Ishikawa (cell line): ENCODE measurements around the gene AIP.

Source experiments
- CEBPB ChIP-seq: IDR thresholded peaks from 2 replicates; pipeline ENCODE4 v1.6.1; 2012
- CREB1 ChIP-seq: IDR thresholded peaks from 2 replicates; pipeline ENCODE4 v1.6.1; 2012; ENCODE audit warnings: low read depth
- EGR1 ChIP-seq: IDR thresholded peaks from 2 replicates; pipeline ENCODE4 v1.6.1; 2012
- EP300 ChIP-seq: IDR thresholded peaks from 2 replicates; pipeline ENCODE4 v1.6.1; 2012; ENCODE audit warnings: borderline replicate concordance
- FOXM1 ChIP-seq: IDR thresholded peaks from 2 replicates; pipeline ENCODE4 v1.6.1; 2012; ENCODE audit warnings: low read depth, borderline replicate concordance
- MAX ChIP-seq: IDR thresholded peaks from 2 replicates; pipeline ENCODE4 v1.6.1; 2012
- NFIC ChIP-seq: IDR thresholded peaks from 2 replicates; pipeline ENCODE4 v1.6.1; 2012
- RAD21 ChIP-seq: IDR thresholded peaks from 2 replicates; pipeline ENCODE4 v1.6.1; 2012; ENCODE audit warnings: low read depth
- REST ChIP-seq: IDR thresholded peaks from 2 replicates; pipeline ENCODE4 v1.6.1; 2012; ENCODE audit warnings: low read depth, mild to moderate bottlenecking
- TAF1 ChIP-seq: IDR thresholded peaks from 2 replicates; pipeline ENCODE4 v1.6.1; 2012; ENCODE audit warnings: low read depth, mild to moderate bottlenecking
- TCF12 ChIP-seq: IDR thresholded peaks from 2 replicates; pipeline ENCODE4 v1.6.1; 2012; ENCODE audit warnings: low read depth
- TEAD4 ChIP-seq: IDR thresholded peaks from 2 replicates; pipeline ENCODE4 v1.6.1; 2012
- USF1 ChIP-seq: IDR thresholded peaks from 2 replicates; pipeline ENCODE4 v1.6.1; 2012
- YY1 ChIP-seq: IDR thresholded peaks from 2 replicates; pipeline ENCODE4 v1.6.1; 2012; ENCODE audit warnings: low read depth
- ZBTB7A ChIP-seq: IDR thresholded peaks from 2 replicates; pipeline ENCODE4 v1.6.1; 2012; ENCODE audit warnings: low read depth

The AIP gene

GRCh38 chr11:67522844-67523555, 40.2 kb downstream of the AIP start, which contains the start of gene CABP2:
Gene CABP2 (minus strand): TSS chr11:67523446. CDS start chr11:67523326, 120 bp downstream.
- TF ChIP-seq ZBTB7A (no peak), MAX (no peak), FOXM1 (no peak), CREB1 (no peak), EGR1 (no peak), EP300 (no peak), TEAD4 (no peak)

GRCh38 chr11:67523556-67524479, 41.0 kb downstream of the AIP start:
- TF ChIP-seq REST, result no peak
- TF ChIP-seq RAD21, result no peak
- TF ChIP-seq FOXM1, result no peak
- TF ChIP-seq CEBPB, result no peak
- no peak for TF ChIP-seq YY1
- no peak for TF ChIP-seq CREB1
- no peak for TF ChIP-seq TAF1
- no peak for TF ChIP-seq EGR1
- TF ChIP-seq TCF12, result no peak
- TF ChIP-seq EP300, result no peak
- no peak for TF ChIP-seq ZBTB7A
- TF ChIP-seq TEAD4, result no peak
- TF ChIP-seq NFIC, result no peak
- no peak for TF ChIP-seq USF1

- TF ChIP-seq RAD21 (no peak), EP300 (no peak), CEBPB (no peak), YY1 (no peak), REST (no peak), TAF1 (no peak), EGR1 (no peak), FOXM1 (no peak), TCF12 (no peak), ZBTB7A (no peak), TEAD4 (no peak)
These were observed 41.6 kb downstream of the AIP start for GRCh38 chr11:67524480-67524808.

GRCh38 chr11:67525275-67525976, 42.6 kb downstream of the AIP start:
- no peak for TF ChIP-seq CREB1
- no peak for TF ChIP-seq USF1
- no peak for TF ChIP-seq RAD21
- no peak for TF ChIP-seq TCF12
- TF ChIP-seq EGR1, result no peak
- TF ChIP-seq TEAD4, result no peak
- TF ChIP-seq MAX, result no peak
- TF ChIP-seq ZBTB7A, result no peak
- TF ChIP-seq EP300, result no peak
- no peak for TF ChIP-seq YY1

- TF ChIP-seq TAF1 (no peak), FOXM1 (no peak), NFIC (no peak), TEAD4 (no peak), TCF12 (no peak), MAX (no peak), ZBTB7A (no peak), USF1 (no peak), YY1 (no peak), EGR1 (no peak), CREB1 (no peak), REST (no peak), EP300 (no peak), CEBPB (no peak), RAD21 (no peak)
These were observed 45.5 kb downstream of the AIP start for GRCh38 chr11:67528376-67528775.
